B cell (primary cell): ENCODE measurements around the gene MAMLD1.

Source experiments
- EZH2 ChIP-seq: IDR thresholded peaks from 2 replicates; pipeline ENCODE4 v1.6.1; 2012; ENCODE audit warnings: borderline replicate concordance, low read depth, mild to moderate bottlenecking, moderate library complexity, low read length; ENCODE audit not compliant: insufficient read depth, poor library complexity, severe bottlenecking
- TF ChIP-seq, protein P1 (sequence below): fragments of 200-600 bp; IDR thresholded peaks from one replicate; pipeline ENCODE4 v1.8.0; 2022; ENCODE audit warnings: antibody characterized with exemption, mild to moderate bottlenecking

- TF ChIP-seq, protein P1, sequence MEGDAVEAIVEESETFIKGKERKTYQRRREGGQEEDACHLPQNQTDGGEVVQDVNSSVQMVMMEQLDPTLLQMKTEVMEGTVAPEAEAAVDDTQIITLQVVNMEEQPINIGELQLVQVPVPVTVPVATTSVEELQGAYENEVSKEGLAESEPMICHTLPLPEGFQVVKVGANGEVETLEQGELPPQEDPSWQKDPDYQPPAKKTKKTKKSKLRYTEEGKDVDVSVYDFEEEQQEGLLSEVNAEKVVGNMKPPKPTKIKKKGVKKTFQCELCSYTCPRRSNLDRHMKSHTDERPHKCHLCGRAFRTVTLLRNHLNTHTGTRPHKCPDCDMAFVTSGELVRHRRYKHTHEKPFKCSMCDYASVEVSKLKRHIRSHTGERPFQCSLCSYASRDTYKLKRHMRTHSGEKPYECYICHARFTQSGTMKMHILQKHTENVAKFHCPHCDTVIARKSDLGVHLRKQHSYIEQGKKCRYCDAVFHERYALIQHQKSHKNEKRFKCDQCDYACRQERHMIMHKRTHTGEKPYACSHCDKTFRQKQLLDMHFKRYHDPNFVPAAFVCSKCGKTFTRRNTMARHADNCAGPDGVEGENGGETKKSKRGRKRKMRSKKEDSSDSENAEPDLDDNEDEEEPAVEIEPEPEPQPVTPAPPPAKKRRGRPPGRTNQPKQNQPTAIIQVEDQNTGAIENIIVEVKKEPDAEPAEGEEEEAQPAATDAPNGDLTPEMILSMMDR = no peak
- TF ChIP-seq EZH2 = no peak
Measured at GRCh38 chrX:150409486-150409885, 46.4 kb downstream of the MAMLD1 start.
